Lower leg skin (tissue), 4 donors: ENCODE results near the gene ODAPH. TPM values are rescaled to one million over a fixed set of nuclear protein-coding genes. Genes with fewer than 3 reads are reported as not detected.
A peak's percentile ranks its signal among the peaks of the same experiment; 100 is the strongest.
"Not testable (repeated sequence)": the region's sequence is repeated elsewhere in the genome, so short reads cannot be mapped to it uniquely, and the experiment has no call there.

Experiments
- DNase-seq, 2 donors: peaks; one replicate each; pipeline ENCODE4 v3.0.0-alpha.2; 2019; ENCODE audit warnings: low spot score in 2 of 2
- H3K4me3 ChIP-seq: fragments of 200-600 bp; sonication (generic); 2 replicates; pipeline ENCODE4 v1.5.1; 2017; ENCODE audit warnings: mild to moderate bottlenecking, low read depth; ENCODE audit not compliant: poor library complexity, severe bottlenecking
- CTCF ChIP-seq, 3 donors: fragments of 450-650 bp; IDR thresholded peaks; one replicate each; pipeline ENCODE4 v1.5.1; 2016; ENCODE audit warnings: antibody characterized with exemption in 3 of 3, mild to moderate bottlenecking in 3 of 3, moderate library complexity in 2 of 3
- POLR2A ChIP-seq, 2 donors: fragments of 450-650 bp; IDR thresholded peaks; one replicate each; pipeline ENCODE4 v1.6.1; 2016 to 2017; ENCODE audit warnings: antibody characterized with exemption in 2 of 2, mild to moderate bottlenecking in 1 of 2, moderate library complexity in 1 of 2
- WGBS, 2 donors: methylation state at CpG; one replicate each; pipeline ENCODE4 v1.1.5; 2018; 5-methylcytosine and 5-hydroxymethylcytosine counted together
- intact Hi-C: fragments of 100-400 bp; cut with DNase I; formaldehyde crosslinking; loops from one replicate; pipeline ENCODE4 v1.15.0; 2023; ENCODE audit warnings: low total_unique reads
- total RNA-seq, 4 donors: library from RNA; depleted of rRNA; stranded (reverse); fragments of >200 nt; gene quantifications; one replicate each; pipeline ENCODE4 v1.1.0, GENCODE V29; 2016

The ODAPH gene
- not detected for total RNA-seq

GRCh38 chr4:75555294-75556164, at the start of gene ODAPH:
TSS of gene ODAPH (plus strand) at chr4:75556066. CDS start at chr4:75556083, 17 bp downstream.
- WGBS, 2 donors = 61 to 63% methylated on average over 9 of the region's 9 CpGs
- DNase-seq = no peak
- intact Hi-C loops = no loop called here
- no peak within 1 kb of the TSS for H3K4me3 ChIP-seq
- TF ChIP-seq POLR2A (IDR thresholded peaks at IDR 0.05) (no peak), CTCF (IDR thresholded peaks at IDR 0.05) (no peak)

GRCh38 chr4:75509592-75509991, 46.3 kb upstream of the ODAPH start:
- WGBS, 2 donors = 81 to 89% methylated on average over 4 of the region's 4 CpGs
- DNase-seq, intact Hi-C loops, H3K4me3 ChIP-seq: not testable (repeated sequence)

GRCh38 chr4:75511841-75512240, 44.0 kb upstream of the ODAPH start:
- intact Hi-C loops = no loop called here
- no peak for DNase-seq
- TF ChIP-seq CTCF (IDR thresholded peaks at IDR 0.05) (no peak), POLR2A (IDR thresholded peaks at IDR 0.05) (no peak)
- WGBS, 2 donors = 61 to 62% methylated on average over 3 of the region's 3 CpGs
- H3K4me3 ChIP-seq = no peak overlapping the region

- TF ChIP-seq POLR2A (IDR thresholded peaks at IDR 0.05) (no peak), CTCF (IDR thresholded peaks at IDR 0.05) (no peak)
- H3K4me3 ChIP-seq = no peak overlapping the region
- intact Hi-C loops = no loop called here
- WGBS, 2 donors = 43 to 53% methylated on average over 6 of the region's 6 CpGs
- DNase-seq = no peak
These were observed 43.3 kb upstream of the ODAPH start for GRCh38 chr4:75512386-75513211.

GRCh38 chr4:75513526-75514130, 42.2 kb upstream of the ODAPH start:
- WGBS, 2 donors = 0% methylated on average over 12 of the region's 12 CpGs
- intact Hi-C loops = no loop called here
- no peak for DNase-seq
- TF ChIP-seq CTCF (IDR thresholded peaks at IDR 0.05) = no peak
- no peak for TF ChIP-seq POLR2A (IDR thresholded peaks at IDR 0.05)
- peak overlapping the region; percentile 70 for H3K4me3 ChIP-seq
